Fibroblast of skin of left biceps (primary cell): ENCODE results near the gene CNGB1.
"Not testable (repeated sequence)": the region's sequence is repeated elsewhere in the genome, so short reads cannot be mapped to it uniquely, and the experiment has no call there.

Source experiments
- DNase-seq, 2 experiments: peaks; one replicate each; pipeline ENCODE4 v3.0.0-alpha.2; 2013; ENCODE audit warnings: low read depth in 2 of 2

Gene CNGB1

DNA sequence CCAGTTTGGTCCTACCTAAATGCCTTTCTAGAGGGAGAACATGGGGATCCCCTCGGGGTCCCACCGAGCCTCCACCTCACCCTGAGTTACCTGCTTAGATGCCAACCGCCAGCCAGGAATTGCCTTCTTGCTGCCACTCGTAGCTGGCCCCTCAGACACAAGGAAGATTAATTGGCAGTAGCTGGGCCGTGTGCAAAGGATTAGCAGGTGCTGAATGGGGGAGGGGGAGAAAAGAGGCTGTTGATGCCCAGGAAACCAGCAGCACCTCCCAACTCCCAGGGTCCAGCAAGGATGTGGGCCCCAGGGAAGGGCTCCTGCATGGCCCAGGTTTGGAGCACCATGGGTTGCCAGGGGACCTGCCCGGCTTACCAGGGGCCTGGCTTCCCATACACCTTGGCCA, at the start of gene CNGB1:
TSS of gene CNGB1 (minus strand) at position 159 of the 400 bp plus-strand sequence. CDS start 3,842 bp downstream, outside the sequence.
- no peak for DNase-seq

DNA sequence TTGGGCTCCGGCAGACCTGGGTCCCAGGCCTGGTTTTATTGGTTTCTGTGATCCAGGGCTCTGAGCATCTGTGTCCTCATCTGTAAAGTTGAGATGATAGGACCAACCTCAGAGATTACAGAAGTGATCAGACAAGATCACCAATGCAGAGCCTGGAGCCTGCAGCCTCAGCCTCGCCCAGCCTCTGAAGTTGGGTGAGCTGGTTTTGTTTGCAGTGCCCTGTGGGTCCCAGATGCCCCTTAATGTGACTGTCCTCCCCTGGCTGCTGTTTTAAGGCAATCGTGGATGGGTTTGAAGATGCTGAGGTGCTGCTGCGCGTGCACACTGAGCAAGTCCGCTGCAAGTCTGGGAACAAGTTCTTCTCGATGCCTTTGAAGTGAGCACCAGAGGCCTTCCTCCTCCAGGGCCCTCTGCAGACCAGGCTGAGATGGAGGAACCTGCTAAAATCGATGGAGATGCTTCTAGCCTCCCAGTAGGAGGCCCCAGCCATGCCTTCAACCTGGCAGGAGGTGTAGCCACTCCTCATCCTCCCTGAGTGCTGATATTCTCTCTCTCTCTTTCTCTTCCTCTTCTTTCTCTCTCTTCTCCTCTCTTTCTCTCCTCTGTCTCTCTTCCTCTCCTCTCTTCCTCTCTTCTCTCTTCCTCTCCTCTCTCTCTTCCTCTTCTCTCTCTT, 49.1 kb upstream of the CNGB1 start:
- DNase-seq: no peak

DNA sequence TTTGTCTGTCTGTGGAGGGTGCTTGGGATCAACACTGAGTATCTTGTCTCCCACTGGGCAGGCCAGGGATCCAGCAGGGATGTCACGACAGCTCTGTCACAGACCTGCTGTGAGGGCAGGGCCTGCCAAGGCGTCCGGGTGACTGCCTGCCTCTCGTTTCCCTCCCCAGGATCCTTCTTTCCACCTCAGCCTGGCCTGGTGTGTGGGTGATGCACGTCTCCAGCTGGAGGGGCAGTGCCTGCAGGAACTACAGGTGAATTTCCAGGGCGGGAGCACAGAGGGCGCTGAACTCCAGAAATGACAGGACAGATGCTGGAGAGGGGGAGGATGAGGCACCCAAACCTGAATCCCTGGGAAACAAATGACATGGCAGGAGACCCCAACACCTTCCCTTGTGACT, 47.9 kb upstream of the CNGB1 start:
- DNase-seq: no peak

DNA sequence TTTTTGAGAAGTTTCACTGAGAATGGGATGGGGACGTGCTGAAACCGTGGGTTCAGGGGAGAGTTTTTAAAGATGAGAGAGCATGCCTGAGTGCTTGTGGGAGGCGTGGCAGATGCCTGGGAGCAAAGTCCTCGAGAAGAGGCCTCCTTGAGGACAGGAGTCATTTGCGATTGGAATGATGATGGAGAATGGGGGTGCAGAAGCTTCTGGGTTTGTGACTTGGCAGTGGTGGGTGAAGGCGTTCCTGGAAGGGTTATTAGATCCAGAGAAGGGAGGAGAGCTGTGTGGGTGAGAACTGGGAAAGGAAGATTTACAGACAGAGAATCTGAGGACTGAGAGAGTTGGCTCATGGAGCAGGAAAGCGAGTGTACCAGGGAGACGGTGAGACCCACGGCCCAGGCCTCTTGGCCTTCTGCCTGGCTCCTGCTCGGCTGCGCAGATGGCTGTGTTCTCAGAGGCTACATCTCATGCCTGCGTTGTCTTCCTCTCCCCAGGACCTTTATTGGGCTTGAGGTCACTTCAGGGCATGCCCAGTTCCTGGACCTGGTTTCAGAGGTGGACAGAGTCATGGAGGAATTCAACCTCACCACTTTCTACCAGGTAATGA, 46.0 kb upstream of the CNGB1 start:
- DNase-seq: no peak

DNA sequence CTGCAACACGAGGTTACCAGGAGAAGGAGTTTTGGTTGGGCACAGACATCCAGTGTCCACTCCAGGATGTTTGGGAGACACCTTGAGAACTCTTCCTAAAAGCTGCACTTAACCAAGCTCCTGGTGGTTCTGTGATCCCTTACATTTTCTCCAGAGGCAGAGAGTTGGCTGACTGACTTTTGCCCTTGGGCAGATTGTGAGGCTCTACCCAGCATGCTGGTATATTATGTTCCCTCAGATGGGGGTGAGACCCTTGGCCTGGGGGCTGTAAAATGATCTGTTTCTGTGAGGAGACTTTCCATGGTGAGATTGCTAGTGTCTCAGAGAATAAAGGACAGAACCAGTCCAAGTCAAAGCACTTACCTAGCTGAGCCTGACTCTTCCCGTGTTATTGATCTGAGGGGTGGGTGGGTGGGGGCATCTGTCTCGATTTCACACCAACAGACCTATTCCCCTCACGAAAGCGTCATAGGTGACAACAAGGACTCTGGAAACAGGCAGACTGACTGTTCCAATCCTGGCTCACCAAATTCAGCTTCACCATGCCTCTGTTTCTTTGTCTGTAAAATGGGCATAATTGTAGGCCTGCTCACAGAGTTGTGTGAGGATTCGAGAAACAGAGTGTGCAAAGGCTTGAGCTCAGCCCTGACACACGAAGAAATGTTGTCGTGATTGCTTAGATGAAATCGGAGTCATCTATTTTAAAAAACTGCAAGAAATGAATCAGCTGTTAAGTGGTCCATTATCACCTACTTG, 42.5 kb upstream of the CNGB1 start:
- DNase-seq: no peak

DNA sequence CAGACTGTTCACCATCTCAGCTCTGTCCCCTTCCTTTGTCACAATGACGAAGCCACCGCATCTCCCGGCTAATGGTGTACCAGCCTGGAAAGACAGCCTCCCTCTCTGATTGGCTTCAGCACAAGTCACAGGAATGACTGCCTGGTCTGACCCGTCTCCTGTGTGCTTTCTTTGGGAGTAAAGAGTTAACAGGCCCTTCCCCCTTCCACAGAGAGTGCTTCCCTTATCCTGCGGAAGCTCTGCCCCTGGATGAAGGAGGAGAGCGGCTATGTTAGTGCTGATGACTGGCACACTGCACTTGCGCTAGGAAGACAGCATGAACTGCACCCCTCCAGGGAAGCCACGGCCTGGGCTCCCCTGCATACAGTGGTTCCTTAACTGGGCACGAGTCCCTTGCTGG, 41.6 kb upstream of the CNGB1 start:
- DNase-seq: no peak

DNA sequence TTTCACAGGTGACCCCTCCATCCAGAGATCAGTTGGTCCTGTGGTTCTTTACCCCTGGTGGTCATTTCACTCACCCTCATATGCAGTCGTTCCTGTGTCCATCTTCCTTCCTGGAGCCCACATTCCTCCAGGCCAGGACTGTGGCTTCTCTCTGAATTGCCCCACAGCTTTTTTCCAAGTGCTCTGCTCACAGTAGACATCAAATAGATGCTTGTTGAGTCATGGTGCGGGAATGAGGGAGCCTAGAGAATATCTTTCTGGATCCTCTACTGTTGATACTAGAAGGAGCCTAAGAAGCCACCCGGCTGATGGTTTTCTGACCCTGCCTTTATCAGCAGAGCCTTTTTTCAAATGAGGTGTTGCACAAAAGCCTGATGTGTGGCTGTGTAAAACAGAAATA, 40.7 kb upstream of the CNGB1 start:
- peak; percentile 28 to 30 for DNase-seq

DNA sequence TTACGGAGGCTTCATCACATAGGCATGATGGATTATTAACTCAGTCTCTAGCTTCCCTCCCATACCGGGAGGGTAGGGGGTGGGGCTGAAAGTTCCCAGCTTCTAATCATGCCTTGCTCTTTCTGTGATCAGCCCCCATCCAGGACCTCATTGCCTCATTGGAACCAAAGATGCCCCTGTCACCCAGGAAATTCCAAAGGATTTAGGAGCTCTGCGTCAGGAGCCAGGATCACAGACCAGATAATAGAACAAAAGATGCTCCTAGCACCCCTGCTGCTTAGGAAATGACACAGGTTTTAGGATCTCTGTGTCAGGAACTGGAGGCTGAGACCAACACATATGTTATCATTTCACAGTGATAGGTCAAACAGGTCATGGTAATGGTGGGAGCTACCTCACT, 40.0 kb upstream of the CNGB1 start:
- DNase-seq: no peak

DNA sequence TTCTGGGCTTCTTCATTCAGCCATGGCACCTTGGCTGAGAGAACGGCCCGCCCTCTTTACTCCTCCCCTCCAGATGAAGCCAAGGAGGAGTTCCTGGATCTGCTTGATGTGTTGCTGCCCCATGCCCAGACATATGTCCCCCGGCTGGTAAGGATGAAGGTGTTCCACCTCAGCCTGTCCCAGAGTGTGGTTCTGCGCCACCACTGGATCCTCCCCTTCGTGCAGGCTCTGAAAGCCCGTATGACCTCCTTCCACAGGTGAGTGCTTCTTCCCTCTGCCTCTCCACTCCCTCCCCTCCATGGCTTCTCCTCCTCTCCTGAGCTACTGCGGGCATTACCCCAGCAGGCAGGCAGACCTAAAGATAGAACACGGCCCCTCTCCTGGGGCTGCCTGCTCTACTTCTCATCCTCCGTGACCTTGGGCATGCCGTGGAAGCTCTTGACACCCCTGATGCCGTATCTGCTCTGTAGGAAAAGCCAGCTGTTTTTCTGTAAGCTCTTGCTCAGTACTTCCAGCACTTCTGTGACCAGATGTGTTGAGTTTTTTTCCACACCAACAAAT, 39.0 kb upstream of the CNGB1 start:
- DNase-seq: no peak

DNA sequence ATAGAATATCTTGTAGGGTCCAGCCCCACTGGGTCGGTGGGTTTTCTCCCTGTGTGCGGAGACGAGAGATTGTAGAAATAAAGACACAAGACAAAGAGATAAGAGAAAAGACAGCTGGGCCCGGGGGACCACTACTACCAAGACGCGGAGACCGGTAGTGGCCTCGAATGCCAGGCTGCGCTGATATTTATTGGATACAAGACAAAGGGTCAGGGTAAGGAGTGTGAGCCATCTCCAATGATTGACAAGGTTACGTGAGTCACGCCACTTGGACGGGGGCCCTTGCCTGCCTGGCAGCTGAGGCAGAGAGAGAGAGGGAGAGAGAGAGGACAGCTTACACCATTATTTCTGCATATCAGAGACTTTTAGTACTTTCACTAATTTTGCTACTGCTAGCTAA, 33.8 kb upstream of the CNGB1 start:
- not testable (repeated sequence) for DNase-seq

DNA sequence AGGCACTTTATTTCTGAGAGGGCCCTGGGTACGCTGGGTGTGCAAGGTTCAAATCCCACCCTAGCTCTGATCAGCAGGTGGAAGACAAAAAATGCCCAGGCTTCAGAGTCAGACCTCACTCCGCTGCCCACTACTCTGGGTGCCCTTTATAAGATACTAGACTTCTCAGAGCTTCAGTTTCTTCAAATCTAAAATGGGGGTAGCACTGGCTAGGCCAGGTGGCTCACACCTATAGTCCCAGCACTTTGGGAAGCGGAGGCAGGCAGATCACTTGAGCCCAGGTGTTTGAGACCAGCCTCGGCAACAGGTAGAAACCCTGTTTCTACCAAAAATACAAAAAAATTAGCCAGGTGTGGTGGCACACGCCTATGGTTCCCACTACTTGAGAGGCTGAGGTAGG, 32.0 kb upstream of the CNGB1 start:
- DNase-seq: no peak

DNA sequence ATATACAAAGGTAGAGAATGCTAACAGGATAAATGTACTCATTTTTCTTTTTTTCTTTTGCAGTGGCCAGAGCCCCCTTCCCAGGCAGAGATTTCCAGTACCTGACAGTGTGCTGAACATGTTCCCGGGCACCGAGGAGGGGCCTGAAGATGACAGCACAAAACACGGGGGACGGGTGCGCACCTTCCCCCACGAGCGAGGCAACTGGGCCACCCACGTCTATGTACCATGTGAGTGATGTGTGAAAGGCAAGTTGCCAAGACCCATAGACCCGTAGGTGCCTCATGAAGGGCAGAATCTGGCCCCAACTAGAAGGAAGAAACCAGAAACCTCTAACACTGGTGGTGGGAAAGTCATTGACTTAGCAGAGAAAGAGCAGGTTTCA, 31.5 kb upstream of the CNGB1 start:
- no peak for DNase-seq

DNA sequence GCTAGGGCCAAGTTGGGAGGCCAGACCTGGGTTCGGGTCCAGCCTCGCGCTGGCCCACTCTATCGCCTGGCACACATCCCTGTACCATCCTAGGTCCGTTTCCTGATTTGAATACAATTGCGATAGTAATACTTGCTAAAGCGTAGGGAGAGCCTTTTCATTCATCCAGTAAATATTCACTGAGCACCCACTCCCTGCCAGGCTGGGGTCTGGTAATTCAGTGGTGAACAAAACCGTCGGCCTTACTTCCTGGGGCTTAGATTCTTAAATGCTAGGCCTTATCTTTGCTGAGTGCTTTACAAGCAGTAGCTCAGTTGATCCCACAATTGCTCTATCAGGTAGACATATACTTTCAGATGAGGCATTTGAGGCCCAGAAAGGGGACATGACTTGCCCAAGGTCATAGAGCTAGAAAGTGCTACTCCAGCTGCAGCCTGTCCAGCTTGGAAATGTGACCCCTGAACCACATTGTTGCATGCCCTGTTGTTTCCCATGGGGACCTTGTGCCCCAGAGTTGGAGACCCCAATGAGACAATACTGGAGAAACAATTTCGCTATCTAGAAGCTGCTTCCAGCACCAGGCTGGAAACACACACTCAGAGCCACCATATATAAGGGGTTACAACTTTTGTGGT, 31.0 kb upstream of the CNGB1 start:
- no peak for DNase-seq

DNA sequence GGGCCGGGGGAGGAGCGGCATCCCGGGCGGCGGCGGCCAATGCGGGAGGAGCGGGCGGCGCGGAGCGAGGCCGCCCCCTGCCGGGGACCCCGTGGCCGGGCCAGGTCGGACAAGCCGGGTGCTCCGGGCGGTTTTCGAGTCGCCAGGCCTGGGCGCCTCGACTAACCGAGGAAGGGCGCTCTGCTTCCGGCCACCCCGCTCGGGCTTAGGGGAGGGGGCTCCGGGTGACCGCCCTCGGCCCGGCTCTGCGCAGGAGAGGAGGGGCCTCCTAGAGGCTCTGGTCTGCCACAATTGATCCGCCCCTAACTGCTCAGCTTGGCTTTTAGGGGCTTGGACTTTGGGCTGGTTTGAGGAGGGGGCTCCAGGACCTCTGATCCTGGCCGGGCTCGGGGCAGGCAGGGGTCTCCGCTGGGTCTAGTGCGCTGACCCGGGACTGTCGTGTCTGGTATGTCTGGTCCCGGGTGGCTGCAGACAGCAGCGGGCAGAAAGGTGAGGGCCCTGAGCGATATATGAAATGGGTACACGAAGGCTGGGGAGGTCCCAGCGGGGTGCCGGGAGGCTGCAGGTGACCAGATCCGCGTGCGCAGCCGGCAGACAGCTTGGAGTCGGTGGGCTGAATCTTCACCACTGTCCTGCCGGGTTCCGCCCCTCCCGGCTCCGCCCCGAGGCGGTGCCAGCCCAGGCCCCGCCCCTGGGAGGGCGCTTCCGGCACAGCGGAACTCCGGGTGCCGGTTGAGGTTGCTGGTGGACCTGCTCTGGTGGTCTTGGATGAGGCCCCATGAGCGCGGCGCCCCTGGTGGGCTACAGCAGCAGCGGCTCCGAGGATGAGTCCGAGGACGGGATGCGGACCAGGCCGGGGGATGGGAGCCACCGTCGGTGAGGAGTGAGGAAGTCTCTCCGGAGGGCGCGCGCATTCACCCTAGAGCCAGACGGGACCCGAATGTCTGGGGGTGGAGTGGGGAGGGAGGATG, 30.1 kb upstream of the CNGB1 start, which contains the start of gene USB1:
TSS of gene USB1 (plus strand) at position 702 of the 971 bp plus-strand sequence. CDS start at position 779, 77 bp downstream.
- peak in 1 of 2 experiments; percentile 38 for DNase-seq

DNA sequence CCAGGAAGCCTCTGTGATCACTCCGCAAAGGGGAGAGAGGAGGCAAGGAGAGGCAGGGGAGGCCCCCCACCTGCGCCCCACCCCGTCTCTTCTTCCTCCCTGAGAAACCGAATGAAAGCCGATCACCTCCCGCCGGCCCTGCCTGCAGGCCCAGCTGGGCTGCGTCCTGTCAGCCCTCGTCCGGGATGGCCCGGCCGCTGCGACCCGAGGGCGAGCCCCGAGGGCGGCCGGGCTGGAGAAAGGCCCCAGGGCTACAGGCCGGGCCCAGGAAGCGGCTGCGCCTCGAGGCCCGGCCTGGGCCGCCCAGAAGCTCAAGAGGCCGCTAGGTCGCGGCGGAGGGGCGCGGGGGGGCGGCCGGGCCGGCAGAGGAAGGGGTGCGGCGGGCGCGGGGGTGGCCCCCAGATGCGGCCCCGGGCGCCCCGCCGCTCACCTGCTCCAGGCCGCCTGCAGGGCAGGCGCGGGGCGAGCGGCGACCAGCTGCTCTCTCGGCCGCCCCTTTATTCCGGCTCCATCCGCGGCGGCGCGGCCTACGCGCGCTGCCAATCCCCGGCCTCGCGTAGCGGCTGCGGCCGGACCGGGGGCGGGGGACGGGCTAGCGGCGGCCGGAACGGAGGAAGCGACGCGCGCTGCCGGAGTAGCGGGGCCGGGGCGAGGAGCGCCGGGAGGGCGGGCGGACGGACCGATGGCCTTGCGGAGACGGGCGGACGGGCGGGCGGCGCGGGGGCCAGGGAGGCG, 29.2 kb upstream of the CNGB1 start, which contains the start of gene ZNF319:
TSS of gene ZNF319 (minus strand) at position 702 of the 735 bp plus-strand sequence. CDS start 2,407 bp downstream, outside the sequence.
- no peak for DNase-seq

DNA sequence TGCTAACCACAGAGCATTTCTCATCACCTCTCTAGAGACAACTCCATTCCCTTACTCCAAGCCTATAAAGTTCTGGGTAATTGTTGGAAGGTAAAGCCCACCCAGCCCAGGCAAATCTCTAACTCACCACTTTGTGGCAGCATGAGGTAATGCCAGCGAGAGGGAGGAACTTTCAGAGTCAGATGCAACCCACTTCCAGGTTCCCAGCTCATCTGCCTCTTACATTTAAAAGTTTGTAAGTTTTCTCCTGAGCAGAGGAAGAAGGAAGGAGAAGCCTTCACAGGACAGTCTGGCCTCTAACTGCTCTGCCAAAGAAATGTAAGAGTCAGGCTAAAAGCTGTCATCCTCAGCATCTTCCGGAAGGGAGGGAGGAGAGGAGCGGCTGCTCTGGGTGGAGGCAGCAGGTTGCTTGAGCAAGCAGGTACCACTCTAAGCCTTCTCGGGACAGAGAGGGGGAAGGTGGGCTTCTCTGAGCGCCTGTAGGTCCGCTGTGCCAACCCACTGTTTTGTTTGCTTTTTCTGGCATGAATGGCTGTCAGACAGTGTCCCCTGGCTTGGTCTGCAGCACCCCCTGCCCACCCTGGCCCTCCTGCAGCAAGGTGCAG, 28.5 kb upstream of the CNGB1 start:
- no peak for DNase-seq

DNA sequence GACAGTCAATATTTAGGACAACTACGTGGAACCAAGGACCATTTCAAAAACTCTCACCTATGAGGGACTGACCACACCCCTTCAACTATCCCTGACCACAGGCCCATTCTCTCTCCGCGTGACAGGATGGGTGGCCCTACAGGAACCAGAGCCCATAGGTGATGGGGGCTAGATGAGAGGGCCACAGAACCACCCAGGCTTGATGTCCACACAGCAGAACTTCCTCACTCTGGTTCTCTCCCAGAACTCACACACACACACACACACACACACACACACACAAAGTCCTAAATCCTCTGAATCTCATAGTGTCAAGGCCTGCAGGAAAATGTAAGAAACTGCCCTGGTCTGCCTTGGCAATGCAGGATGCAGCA, 28.1 kb upstream of the CNGB1 start:
- no peak for DNase-seq

DNA sequence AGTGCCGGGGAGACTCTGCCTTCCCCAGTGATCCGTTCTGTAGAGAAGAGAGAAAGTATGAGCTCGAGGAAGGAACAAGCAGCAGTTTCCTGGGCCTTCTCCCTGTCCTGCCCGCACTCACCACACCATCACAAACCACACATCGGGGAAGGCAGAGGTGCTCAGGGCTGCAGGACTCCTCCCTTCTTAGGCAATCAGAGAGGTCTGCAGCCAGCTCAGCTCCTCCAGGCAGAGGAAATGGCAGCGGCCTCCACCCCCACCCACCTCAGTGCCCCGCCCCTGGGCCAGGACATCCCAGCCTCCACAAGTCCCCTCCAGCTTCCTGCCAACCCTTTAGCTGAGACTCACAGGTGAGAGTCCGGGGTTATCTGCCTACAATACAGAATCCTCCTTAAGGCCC, 27.6 kb upstream of the CNGB1 start:
- DNase-seq: no peak

DNA sequence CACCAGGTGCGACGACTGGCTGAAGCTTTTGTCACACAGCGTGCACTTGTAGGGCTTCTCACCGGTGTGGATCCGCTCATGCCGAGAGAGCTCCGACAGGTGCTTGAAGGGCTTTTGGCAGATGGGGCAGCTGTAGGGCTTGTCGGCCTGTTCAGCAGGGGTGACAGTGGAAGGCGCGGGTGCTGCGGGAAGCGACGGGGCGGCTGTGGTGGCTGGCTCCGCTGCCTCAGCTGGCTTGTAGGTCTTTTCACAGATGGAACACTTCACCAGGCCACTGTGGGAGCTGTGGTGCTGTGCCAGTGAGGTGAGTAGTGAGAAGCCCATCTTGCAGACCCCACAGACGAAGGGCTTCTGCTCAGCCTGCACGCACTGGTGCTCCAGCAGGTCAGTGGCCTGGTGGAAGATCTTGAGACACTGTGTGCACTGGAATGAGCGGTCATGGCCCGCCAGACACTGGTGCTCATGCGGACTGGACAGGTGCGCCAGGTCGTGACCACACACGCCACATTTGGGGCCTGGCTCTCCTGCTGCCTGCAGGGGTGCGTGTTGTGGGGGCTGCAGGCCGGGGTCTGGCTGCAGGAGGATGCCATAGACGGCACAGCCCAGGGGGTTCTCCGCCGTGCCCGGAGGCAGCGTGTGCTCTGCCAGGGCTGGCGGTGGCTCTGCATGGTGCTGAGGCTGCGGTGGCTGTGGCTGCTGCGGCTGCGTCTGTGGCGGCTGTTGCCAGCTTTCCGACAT, 26.8 kb upstream of the CNGB1 start:
- DNase-seq: no peak
